Measurements from ENCODE around the gene MTCH2.

Gene MTCH2

GRCh38 chr11:47593492-47593933 lies 48.8 kb downstream of the MTCH2 start:
- FAIRE-seq, result no peak
- no peak for DNase-seq (ENCODE audit: extremely low spot score, insufficient read length, low read depth)

- DNase-seq (ENCODE audit: extremely low spot score, insufficient read length, low read depth), result no peak
- FAIRE-seq, result no peak
These were observed 49.4 kb downstream of the MTCH2 start for GRCh38 chr11:47592970-47593369.

GRCh38 chr11:47592251-47592650 lies 50.1 kb downstream of the MTCH2 start:
- FAIRE-seq (no peak), DNase-seq (ENCODE audit: extremely low spot score, insufficient read length, low read depth) (no peak)

GRCh38 chr11:47591764-47592163 lies 50.6 kb downstream of the MTCH2 start:
- no peak for FAIRE-seq
- no peak for DNase-seq (ENCODE audit: extremely low spot score, insufficient read length, low read depth)

- DNase-seq (ENCODE audit: extremely low spot score, insufficient read length, low read depth) (no peak), FAIRE-seq (no peak)
These were observed 52.1 kb downstream of the MTCH2 start for GRCh38 chr11:47589977-47590861.

- no peak for DNase-seq (ENCODE audit: extremely low spot score, insufficient read length, low read depth)
- no peak for FAIRE-seq
These were observed 52.8 kb downstream of the MTCH2 start for GRCh38 chr11:47589584-47589976.

- DNase-seq (ENCODE audit: extremely low spot score, insufficient read length, low read depth) (no peak), FAIRE-seq (no peak)
These were observed 53.2 kb downstream of the MTCH2 start for GRCh38 chr11:47589118-47589517.

- no peak for DNase-seq (ENCODE audit: extremely low spot score, insufficient read length, low read depth)
- FAIRE-seq, result no peak
These were observed 54.5 kb downstream of the MTCH2 start for GRCh38 chr11:47587723-47588326.

- no peak for DNase-seq (ENCODE audit: extremely low spot score, insufficient read length, low read depth)
- no peak for FAIRE-seq
These were observed 55.2 kb downstream of the MTCH2 start for GRCh38 chr11:47587039-47587716.

- DNase-seq (ENCODE audit: extremely low spot score, insufficient read length, low read depth) (no peak), FAIRE-seq (no peak)
These were observed 56.1 kb downstream of the MTCH2 start, which contains the start of gene FAM180B for GRCh38 chr11:47586098-47586855. Gene FAM180B, plus strand, starts transcription at chr11:47586678. Its CDS starts 91 bp downstream, at chr11:47586769.

- FAIRE-seq (no peak), DNase-seq (ENCODE audit: extremely low spot score, insufficient read length, low read depth) (no peak)
These were observed 58.5 kb downstream of the MTCH2 start for GRCh38 chr11:47583844-47584243.

- FAIRE-seq (peak; percentile 77), DNase-seq (ENCODE audit: extremely low spot score, insufficient read length, low read depth) (peak; percentile 91)
These were observed 63.5 kb downstream of the MTCH2 start, which contains the start of the genes KBTBD4 and NDUFS3 for GRCh38 chr11:47578524-47579494. Gene KBTBD4, minus strand, starts transcription at chr11:47578970. Its CDS starts 19 bp downstream, at chr11:47578951. Gene NDUFS3, plus strand, starts transcription at chr11:47579074. Its CDS starts 18 bp downstream, at chr11:47579092.

GRCh38 chr11:47577460-47578041 lies 64.8 kb downstream of the MTCH2 start:
- DNase-seq (ENCODE audit: extremely low spot score, insufficient read length, low read depth) (no peak), FAIRE-seq (no peak)

GRCh38 chr11:47573321-47573720 lies 69.0 kb downstream of the MTCH2 start:
- DNase-seq (ENCODE audit: extremely low spot score, insufficient read length, low read depth) (no peak), FAIRE-seq (no peak)

- FAIRE-seq (no peak), DNase-seq (ENCODE audit: extremely low spot score, insufficient read length, low read depth) (no peak)
These were observed 69.6 kb downstream of the MTCH2 start for GRCh38 chr11:47572715-47573255.

- FAIRE-seq (no peak), DNase-seq (ENCODE audit: extremely low spot score, insufficient read length, low read depth) (no peak)
These were observed 70.5 kb downstream of the MTCH2 start for GRCh38 chr11:47571895-47572294.

GRCh38 chr11:47571357-47571729 lies 71.0 kb downstream of the MTCH2 start:
- DNase-seq (ENCODE audit: extremely low spot score, insufficient read length, low read depth) (no peak), FAIRE-seq (no peak)

GRCh38 chr11:47570651-47571356 lies 71.6 kb downstream of the MTCH2 start:
- FAIRE-seq, result no peak
- DNase-seq (ENCODE audit: extremely low spot score, insufficient read length, low read depth), result no peak
